Loucy (cell line): ENCODE results near the gene FAM222A.

Source experiments
- EZH2phosphoT487 ChIP-seq: fragments of 200-600 bp; IDR thresholded peaks from 2 replicates; pipeline ENCODE4 v1.6.1; 2018; ENCODE audit warnings: antibody characterized with exemption, mild to moderate bottlenecking, moderate library complexity, borderline replicate concordance
- TF ChIP-seq, protein P1 (sequence below): fragments of 200-600 bp; sonication (generic); conservative IDR thresholded peaks from 2 replicates; pipeline ENCODE4 v1.5.1; 2014; ENCODE audit warnings: mild to moderate bottlenecking, antibody characterized with exemption, low read length

DNA sequence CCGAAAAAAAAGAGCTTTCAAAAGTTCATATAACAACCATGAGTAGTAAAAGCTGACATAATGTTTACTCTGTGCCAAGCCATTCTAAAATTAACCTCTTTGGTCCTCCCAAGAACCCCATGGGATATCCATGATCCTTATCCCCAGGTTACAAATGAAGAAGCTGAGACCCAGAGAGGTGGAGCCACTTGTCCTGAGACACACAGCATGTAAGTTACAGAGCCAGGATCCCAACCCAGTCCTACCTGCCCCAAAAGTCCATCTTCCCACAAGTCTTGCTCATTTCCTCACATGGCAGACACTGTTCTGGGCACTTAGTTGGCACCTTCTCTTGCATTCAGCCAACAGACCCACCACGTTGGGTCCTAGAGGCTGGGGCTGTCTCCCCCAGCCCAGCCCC lies 82.4 kb downstream of the FAM222A start:
- TF ChIP-seq, protein P1, sequence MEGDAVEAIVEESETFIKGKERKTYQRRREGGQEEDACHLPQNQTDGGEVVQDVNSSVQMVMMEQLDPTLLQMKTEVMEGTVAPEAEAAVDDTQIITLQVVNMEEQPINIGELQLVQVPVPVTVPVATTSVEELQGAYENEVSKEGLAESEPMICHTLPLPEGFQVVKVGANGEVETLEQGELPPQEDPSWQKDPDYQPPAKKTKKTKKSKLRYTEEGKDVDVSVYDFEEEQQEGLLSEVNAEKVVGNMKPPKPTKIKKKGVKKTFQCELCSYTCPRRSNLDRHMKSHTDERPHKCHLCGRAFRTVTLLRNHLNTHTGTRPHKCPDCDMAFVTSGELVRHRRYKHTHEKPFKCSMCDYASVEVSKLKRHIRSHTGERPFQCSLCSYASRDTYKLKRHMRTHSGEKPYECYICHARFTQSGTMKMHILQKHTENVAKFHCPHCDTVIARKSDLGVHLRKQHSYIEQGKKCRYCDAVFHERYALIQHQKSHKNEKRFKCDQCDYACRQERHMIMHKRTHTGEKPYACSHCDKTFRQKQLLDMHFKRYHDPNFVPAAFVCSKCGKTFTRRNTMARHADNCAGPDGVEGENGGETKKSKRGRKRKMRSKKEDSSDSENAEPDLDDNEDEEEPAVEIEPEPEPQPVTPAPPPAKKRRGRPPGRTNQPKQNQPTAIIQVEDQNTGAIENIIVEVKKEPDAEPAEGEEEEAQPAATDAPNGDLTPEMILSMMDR = no peak
- TF ChIP-seq EZH2phosphoT487 = no peak
